Suprapubic skin (tissue), 4 donors: ENCODE data around the gene MRPL11.

ENCODE experiments used
- CTCF ChIP-seq, 2 donors: fragments of 200-600 bp in 1 of 2; fragments of 450-650 bp in 1 of 2; sonication (generic) in 1 of 2; IDR thresholded peaks; one replicate each; pipeline ENCODE4 v1.5.1; 2016 to 2019; ENCODE audit warnings: antibody characterized with exemption in 2 of 2, mild to moderate bottlenecking in 1 of 2, moderate library complexity in 1 of 2
- EP300 ChIP-seq: sonication (generic); formaldehyde crosslinking; IDR thresholded peaks from one replicate; pipeline ENCODE4 v1.6.1; 2017; ENCODE audit warnings: antibody characterized with exemption
- POLR2A ChIP-seq, 2 donors: fragments of 450-650 bp; IDR thresholded peaks; one replicate each; pipeline ENCODE4 v1.6.1; 2017; ENCODE audit warnings: antibody characterized with exemption in 2 of 2, mild to moderate bottlenecking in 2 of 2, moderate library complexity in 2 of 2
- POLR2AphosphoS5 ChIP-seq, 3 donors: sonication (generic); formaldehyde crosslinking; IDR thresholded peaks; one replicate each; pipeline ENCODE4 v1.6.1; 2017; ENCODE audit warnings: antibody characterized with exemption in 3 of 3

- TF ChIP-seq CTCF (IDR thresholded peaks at IDR 0.05) = no peak
- no peak for TF ChIP-seq POLR2A (IDR thresholded peaks at IDR 0.05)
- no peak for TF ChIP-seq EP300
- no peak for TF ChIP-seq POLR2AphosphoS5 (IDR thresholded peaks at IDR 0.05)
Measured at GRCh38 chr11:66391322-66391721, 47.3 kb downstream of the MRPL11 start.
